Activated naive CD8-positive, alpha-beta T cell treated with anti-CD3 and anti-CD28 coated beads for 36 hours (primary cell): ENCODE data around the gene RAD50. TPM values are rescaled to one million over a fixed set of nuclear protein-coding genes. Genes with fewer than 3 reads are reported as not detected.

Source experiments
- DNase-seq: peaks from one replicate; pipeline ENCODE4 v3.0.0; 2021
- H3K27ac Mint-ChIP-seq: one replicate; pipeline ENCODE4 v1.8.0; 2022; ENCODE audit warnings: mild to moderate bottlenecking, moderate library complexity, mixed read lengths
- H3K27me3 Mint-ChIP-seq: one replicate; pipeline ENCODE4 v1.8.0; 2022; ENCODE audit warnings: mild to moderate bottlenecking, mixed read lengths
- H3K36me3 Mint-ChIP-seq: one replicate; pipeline ENCODE4 v1.8.0; 2021; ENCODE audit warnings: mild to moderate bottlenecking, mixed read lengths
- H3K4me1 Mint-ChIP-seq: one replicate; pipeline ENCODE4 v1.8.0; 2021; ENCODE audit warnings: mixed read lengths
- H3K4me3 Mint-ChIP-seq: one replicate; pipeline ENCODE4 v1.8.0; 2022; ENCODE audit warnings: mild to moderate bottlenecking, moderate library complexity, mixed read lengths
- H3K9me3 Mint-ChIP-seq: one replicate; pipeline ENCODE4 v1.8.0; 2022; ENCODE audit warnings: mixed read lengths
- total RNA-seq, 2 experiments: library from RNA; stranded (reverse); gene quantifications; one replicate each; pipeline ENCODE4 v1.2.3, GENCODE V29; 2021

Gene RAD50
- total RNA-seq, 2 experiments from 2014 or later: 40.7 to 49.1 TPM

- no peak overlapping the region for H3K4me3 Mint-ChIP-seq
- H3K9me3 Mint-ChIP-seq: no peaks in the 10 kb centered on the region
- no peak overlapping the region for H3K27ac Mint-ChIP-seq
- DNase-seq: no peak
- no peaks in the 10 kb centered on the region for H3K36me3 Mint-ChIP-seq
- peaks cover 4% of the 10 kb centered on the region for H3K4me1 Mint-ChIP-seq
- H3K27me3 Mint-ChIP-seq: peaks cover 3% of the 10 kb centered on the region
These were observed 112.1 kb downstream of the RAD50 start for GRCh38 chr5:132668706-132669454.

GRCh38 chr5:132669455-132669820 lies 112.7 kb downstream of the RAD50 start:
- Mint-ChIP-seq H3K4me1 (peaks cover 7% of the 10 kb centered on the region), H3K4me3 (no peak overlapping the region), H3K27me3 (peaks cover 3% of the 10 kb centered on the region), H3K27ac (no peak overlapping the region), H3K9me3 (no peaks in the 10 kb centered on the region), H3K36me3 (no peaks in the 10 kb centered on the region)
- no peak for DNase-seq

- no peak overlapping the region for H3K27ac Mint-ChIP-seq
- H3K27me3 Mint-ChIP-seq: peaks cover 3% of the 10 kb centered on the region
- DNase-seq: no peak
- H3K4me1 Mint-ChIP-seq: peaks cover 12% of the 10 kb centered on the region
- H3K4me3 Mint-ChIP-seq: no peak overlapping the region
- H3K36me3 Mint-ChIP-seq: no peaks in the 10 kb centered on the region
- H3K9me3 Mint-ChIP-seq: no peaks in the 10 kb centered on the region
These were observed 113.4 kb downstream of the RAD50 start for GRCh38 chr5:132669966-132670882.

- Mint-ChIP-seq H3K4me1 (peaks cover 15% of the 10 kb centered on the region), H3K4me3 (no peak overlapping the region), H3K27ac (no peak overlapping the region), H3K27me3 (peaks cover 3% of the 10 kb centered on the region), H3K36me3 (no peaks in the 10 kb centered on the region), H3K9me3 (no peaks in the 10 kb centered on the region)
- no peak for DNase-seq
These were observed 114.2 kb downstream of the RAD50 start for GRCh38 chr5:132671000-132671399.

- Mint-ChIP-seq H3K4me3 (no peak overlapping the region), H3K9me3 (no peaks in the 10 kb centered on the region), H3K27ac (no peak overlapping the region), H3K4me1 (peaks cover 20% of the 10 kb centered on the region), H3K36me3 (no peaks in the 10 kb centered on the region), H3K27me3 (no peaks in the 10 kb centered on the region)
- DNase-seq: no peak
These were observed 116.7 kb downstream of the RAD50 start for GRCh38 chr5:132673488-132673887.

GRCh38 chr5:132673939-132674630 lies 117.3 kb downstream of the RAD50 start, which contains the start of gene IL4:
TSS of gene IL4 (plus strand) at chr5:132673989. CDS start at chr5:132674051, 62 bp downstream.
- no peaks in the 10 kb centered on the region for H3K36me3 Mint-ChIP-seq
- DNase-seq: no peak
- no peaks in the 10 kb centered on the region for H3K27me3 Mint-ChIP-seq
- no peaks in the 10 kb centered on the region for H3K9me3 Mint-ChIP-seq
- H3K4me3 Mint-ChIP-seq: no peak within 1 kb of the TSS
- H3K27ac Mint-ChIP-seq: no peak within 1 kb of the TSS
- peaks cover 20% of the 10 kb centered on the region for H3K4me1 Mint-ChIP-seq

GRCh38 chr5:132674671-132675506 lies 118.1 kb downstream of the RAD50 start:
- Mint-ChIP-seq H3K4me1 (peaks cover 20% of the 10 kb centered on the region), H3K27me3 (no peaks in the 10 kb centered on the region), H3K27ac (no peak overlapping the region), H3K9me3 (no peaks in the 10 kb centered on the region), H3K4me3 (no peak overlapping the region), H3K36me3 (no peaks in the 10 kb centered on the region)
- DNase-seq: no peak

GRCh38 chr5:132675936-132676689 lies 119.3 kb downstream of the RAD50 start:
- Mint-ChIP-seq H3K9me3 (no peaks in the 10 kb centered on the region), H3K4me3 (no peak overlapping the region), H3K36me3 (no peaks in the 10 kb centered on the region), H3K4me1 (peaks cover 20% of the 10 kb centered on the region), H3K27me3 (no peaks in the 10 kb centered on the region), H3K27ac (no peak overlapping the region)
- no peak for DNase-seq

- Mint-ChIP-seq H3K9me3 (no peaks in the 10 kb centered on the region), H3K4me1 (peaks cover 20% of the 10 kb centered on the region), H3K27ac (no peak overlapping the region), H3K27me3 (no peaks in the 10 kb centered on the region), H3K4me3 (no peak overlapping the region), H3K36me3 (no peaks in the 10 kb centered on the region)
- no peak for DNase-seq
These were observed 120.4 kb downstream of the RAD50 start for GRCh38 chr5:132677191-132677590.

- no peaks in the 10 kb centered on the region for H3K9me3 Mint-ChIP-seq
- H3K27ac Mint-ChIP-seq: no peak overlapping the region
- H3K4me3 Mint-ChIP-seq: no peak overlapping the region
These were observed 121.1 kb downstream of the RAD50 start for GRCh38 chr5:132677682-132678400.

GRCh38 chr5:132678735-132679134 lies 122.0 kb downstream of the RAD50 start:
- DNase-seq: no peak
- H3K27ac Mint-ChIP-seq: no peak overlapping the region

More at GRCh38 chr5:132677682-132678400, 121.1 kb downstream of the RAD50 start:
- H3K4me1 Mint-ChIP-seq: peaks cover 20% of the 10 kb centered on the region
- no peaks in the 10 kb centered on the region for H3K27me3 Mint-ChIP-seq
- no peak for DNase-seq
- H3K36me3 Mint-ChIP-seq: no peaks in the 10 kb centered on the region

GRCh38 chr5:132679166-132679565 lies 122.4 kb downstream of the RAD50 start:
- Mint-ChIP-seq H3K27ac (no peak overlapping the region), H3K36me3 (no peaks in the 10 kb centered on the region), H3K4me3 (no peak overlapping the region), H3K9me3 (no peaks in the 10 kb centered on the region), H3K27me3 (no peaks in the 10 kb centered on the region), H3K4me1 (peaks cover 16% of the 10 kb centered on the region)
- DNase-seq: no peak

More at GRCh38 chr5:132678735-132679134, 122.0 kb downstream of the RAD50 start:
- Mint-ChIP-seq H3K36me3 (no peaks in the 10 kb centered on the region), H3K27me3 (no peaks in the 10 kb centered on the region), H3K4me1 (peaks cover 16% of the 10 kb centered on the region), H3K4me3 (no peak overlapping the region), H3K9me3 (no peaks in the 10 kb centered on the region)

GRCh38 chr5:132679717-132680380 lies 123.1 kb downstream of the RAD50 start:
- Mint-ChIP-seq H3K4me1 (peaks cover 17% of the 10 kb centered on the region), H3K9me3 (no peaks in the 10 kb centered on the region), H3K36me3 (no peaks in the 10 kb centered on the region), H3K4me3 (no peak overlapping the region), H3K27ac (no peak overlapping the region), H3K27me3 (no peaks in the 10 kb centered on the region)
- no peak for DNase-seq
